Brain microvascular endothelial cell (primary cell): ENCODE measurements around the gene DAAM2.

Experiments used
- DNase-seq: peaks from one replicate; pipeline ENCODE4 v3.0.0-alpha.2; 2020
- H3K27ac ChIP-seq: fragments of 250-450 bp; sonication (Bioruptor Pico); 2 replicates; pipeline ENCODE4 v1.5.1; 2020; ENCODE audit warnings: mild to moderate bottlenecking, moderate library complexity
- H3K27me3 ChIP-seq: fragments of 250-450 bp; sonication (Bioruptor Pico); replicated peaks from 2 replicates; pipeline ENCODE4 v1.5.1; 2020; ENCODE audit warnings: mild to moderate bottlenecking
- H3K36me3 ChIP-seq: fragments of 250-450 bp; sonication (Bioruptor Pico); replicated peaks from 2 replicates; pipeline ENCODE4 v1.5.1; 2020; ENCODE audit warnings: mild to moderate bottlenecking
- H3K4me3 ChIP-seq: 2 replicates; pipeline ENCODE4 v1.5.1; 2011; ENCODE audit warnings: low read depth, mild to moderate bottlenecking, control low read depth, low read length, moderate library complexity
- in situ Hi-C: cut with HindIII; loops from 2 replicates; pipeline ENCODE4 v1.10.0; 2017; ENCODE audit warnings: low sequenced_read_pairs, low pct_ligation_motif_present
- TF ChIP-seq, protein P1 (sequence below): IDR thresholded peaks from 2 replicates; pipeline ENCODE4 v1.5.1; 2011; ENCODE audit warnings: low read depth, mild to moderate bottlenecking, moderate library complexity, low read length, control low read depth, inconsistent platforms; ENCODE audit errors: missing control alignments

DAAM2 gene

DNA sequence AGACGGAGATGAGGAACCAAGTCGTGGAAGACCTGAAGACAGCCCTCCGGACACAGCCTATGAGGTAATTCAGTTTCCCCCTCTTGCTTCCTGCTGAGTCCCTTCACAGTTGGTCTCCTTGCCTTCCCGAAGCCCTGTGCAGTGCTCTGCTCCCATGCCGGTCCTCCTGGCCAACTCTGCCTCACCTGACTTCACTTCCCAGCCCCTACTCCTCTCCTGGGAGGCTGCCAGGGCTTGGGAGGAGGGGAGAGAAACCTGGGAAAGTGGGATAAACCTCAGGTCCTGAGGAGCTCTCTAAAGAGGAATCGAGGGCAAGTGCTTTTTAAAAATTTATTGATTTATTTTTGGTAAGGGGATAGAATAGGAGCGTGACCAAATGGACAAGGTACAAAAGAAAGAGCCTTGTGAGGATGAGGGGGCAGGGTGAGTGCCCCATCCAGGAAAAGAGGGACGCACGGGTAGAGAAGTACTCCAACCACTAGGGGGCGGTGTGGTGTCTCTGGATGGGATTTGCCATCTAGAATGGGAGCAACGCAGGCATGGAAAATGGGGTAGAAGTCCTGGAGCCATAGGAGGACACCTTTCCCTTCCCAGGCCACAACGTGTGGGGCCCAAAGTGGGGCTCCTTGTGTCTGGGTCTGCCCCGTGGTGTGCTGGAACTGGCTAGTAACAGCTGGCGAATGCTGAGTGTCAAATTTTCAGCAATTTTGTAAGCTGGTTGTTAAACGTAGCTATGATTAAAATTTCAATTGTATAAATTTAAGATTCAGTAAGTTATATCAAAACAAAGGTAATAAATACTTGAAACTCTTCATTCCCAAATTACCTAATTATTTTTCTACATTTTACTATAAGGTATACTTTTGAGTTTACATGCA is 73.1 kb downstream of the DAAM2 start:
- Histone ChIP-seq H3K4me3 (no peak overlapping the region), H3K27ac (no peak overlapping the region), H3K27me3 (no peaks in the 10 kb centered on the region), H3K36me3 (peaks cover 3% of the 10 kb centered on the region)
- TF ChIP-seq, protein P1, sequence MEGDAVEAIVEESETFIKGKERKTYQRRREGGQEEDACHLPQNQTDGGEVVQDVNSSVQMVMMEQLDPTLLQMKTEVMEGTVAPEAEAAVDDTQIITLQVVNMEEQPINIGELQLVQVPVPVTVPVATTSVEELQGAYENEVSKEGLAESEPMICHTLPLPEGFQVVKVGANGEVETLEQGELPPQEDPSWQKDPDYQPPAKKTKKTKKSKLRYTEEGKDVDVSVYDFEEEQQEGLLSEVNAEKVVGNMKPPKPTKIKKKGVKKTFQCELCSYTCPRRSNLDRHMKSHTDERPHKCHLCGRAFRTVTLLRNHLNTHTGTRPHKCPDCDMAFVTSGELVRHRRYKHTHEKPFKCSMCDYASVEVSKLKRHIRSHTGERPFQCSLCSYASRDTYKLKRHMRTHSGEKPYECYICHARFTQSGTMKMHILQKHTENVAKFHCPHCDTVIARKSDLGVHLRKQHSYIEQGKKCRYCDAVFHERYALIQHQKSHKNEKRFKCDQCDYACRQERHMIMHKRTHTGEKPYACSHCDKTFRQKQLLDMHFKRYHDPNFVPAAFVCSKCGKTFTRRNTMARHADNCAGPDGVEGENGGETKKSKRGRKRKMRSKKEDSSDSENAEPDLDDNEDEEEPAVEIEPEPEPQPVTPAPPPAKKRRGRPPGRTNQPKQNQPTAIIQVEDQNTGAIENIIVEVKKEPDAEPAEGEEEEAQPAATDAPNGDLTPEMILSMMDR = peak; percentile 92
- in situ Hi-C loops = no loop called here
- DNase-seq = peak; percentile 33

DNA sequence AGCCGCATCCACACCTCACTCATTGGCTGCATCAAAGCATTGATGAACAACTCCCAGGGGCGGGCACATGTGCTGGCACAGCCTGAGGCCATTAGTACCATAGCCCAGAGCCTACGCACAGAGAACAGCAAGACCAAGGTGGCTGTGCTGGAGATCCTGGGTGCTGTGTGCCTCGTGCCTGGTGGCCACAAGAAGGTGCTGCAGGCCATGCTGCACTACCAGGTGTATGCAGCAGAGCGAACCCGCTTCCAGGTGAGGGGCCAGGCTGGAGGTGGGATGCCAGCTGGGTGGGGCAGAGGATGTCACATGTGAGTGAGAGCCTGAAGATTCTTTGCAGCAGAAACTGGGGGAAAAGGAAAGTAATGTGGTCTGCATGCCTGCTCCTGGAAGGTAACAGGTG is 75.4 kb downstream of the DAAM2 start:
- TF ChIP-seq, protein P1 = peak; percentile 43

DNA sequence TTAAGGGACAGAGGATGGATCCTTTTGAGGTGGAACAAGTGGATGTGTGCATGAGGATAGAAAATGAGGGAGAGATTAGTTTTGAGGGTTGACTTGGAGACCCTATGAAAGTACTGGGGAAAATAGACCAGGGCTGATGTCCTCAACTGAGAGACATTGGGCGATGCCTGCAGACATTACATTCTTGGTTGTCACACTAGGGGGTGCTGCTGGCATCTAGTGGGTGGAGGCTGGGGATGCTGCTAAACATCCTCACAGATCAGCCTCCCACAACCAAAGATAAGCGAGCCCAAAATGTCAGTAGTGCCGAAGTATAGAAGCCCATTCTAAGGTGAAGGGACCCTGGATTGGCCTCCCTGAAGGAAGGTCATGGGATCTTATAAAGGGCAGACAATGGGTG is 78.8 kb downstream of the DAAM2 start:
- Histone ChIP-seq H3K4me3 (no peak overlapping the region), H3K27me3 (no peaks in the 10 kb centered on the region), H3K27ac (no peak overlapping the region), H3K36me3 (peaks cover 12% of the 10 kb centered on the region)
- DNase-seq = no peak
- in situ Hi-C loops = no loop called here
- TF ChIP-seq, protein P1 = peak; percentile 45

More for the DNA sequence above, 75.4 kb downstream of the DAAM2 start:
- peaks cover 4% of the 10 kb centered on the region for H3K36me3 ChIP-seq
- no peak for DNase-seq
- no peaks in the 10 kb centered on the region for H3K27me3 ChIP-seq
- H3K27ac ChIP-seq = no peak overlapping the region
- H3K4me3 ChIP-seq = no peak overlapping the region
- in situ Hi-C loops = no loop called here

DNA sequence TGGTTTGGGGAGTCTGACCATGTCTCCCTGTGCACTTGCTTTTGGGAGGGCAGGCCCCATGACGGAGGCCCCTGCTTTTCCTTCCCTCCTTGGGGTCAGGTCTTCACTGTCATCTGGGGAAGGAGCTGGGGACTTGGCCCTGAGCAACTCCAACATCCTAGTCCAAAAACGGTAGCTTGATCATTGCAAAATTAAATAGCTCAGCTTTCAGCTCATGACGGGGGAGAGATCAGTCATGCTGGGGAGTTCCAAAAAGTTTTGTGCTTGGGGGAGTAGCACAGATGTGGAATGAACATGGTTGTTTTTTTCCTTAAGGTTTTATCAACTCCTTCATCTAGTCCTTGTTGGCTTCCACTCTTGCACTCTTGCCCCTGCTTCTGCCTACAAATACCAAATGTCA is 81.3 kb downstream of the DAAM2 start:
- no peak overlapping the region for H3K27ac ChIP-seq
- H3K27me3 ChIP-seq = no peaks in the 10 kb centered on the region
- peaks cover 10% of the 10 kb centered on the region for H3K36me3 ChIP-seq
- TF ChIP-seq, protein P1 = no peak
- H3K4me3 ChIP-seq = no peak overlapping the region
- no peak for DNase-seq
- in situ Hi-C loops = no loop called here

DNA sequence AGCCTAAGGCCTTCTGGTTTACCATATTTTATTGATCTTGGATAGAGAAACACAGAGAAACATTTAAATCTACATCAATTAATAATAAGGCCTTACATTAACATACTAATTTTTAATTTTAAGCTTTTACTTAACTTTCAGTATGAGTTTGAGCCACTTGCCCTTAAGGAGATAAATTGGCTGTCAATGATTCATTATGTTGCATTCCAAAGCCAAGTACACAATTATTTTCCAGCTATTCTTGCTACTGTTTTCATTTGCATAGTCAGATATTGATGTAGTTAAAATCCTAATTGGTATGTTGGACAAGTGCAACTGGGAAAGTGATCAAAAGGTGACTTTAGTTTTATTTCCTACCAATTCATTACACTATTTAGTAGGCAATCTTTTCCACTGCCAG is 83.9 kb downstream of the DAAM2 start:
- Histone ChIP-seq H3K27ac (no peak overlapping the region), H3K36me3 (peaks cover 8% of the 10 kb centered on the region), H3K27me3 (no peaks in the 10 kb centered on the region), H3K4me3 (no peak overlapping the region)
- in situ Hi-C loops = no loop called here
- TF ChIP-seq, protein P1 = no peak
- DNase-seq = no peak
